ENCODE results near the gene LNX1. TPM values are rescaled to one million over a fixed set of nuclear protein-coding genes. Genes with fewer than 3 reads are reported as not detected.

LNX1 gene
- total and polyA plus RNA-seq, 10 of the 15 experiments (the other 5 are each of a cell fraction or from before 2014, with no cell fraction given): 0.72 to 1.4 (median 1.0) TPM

DNA sequence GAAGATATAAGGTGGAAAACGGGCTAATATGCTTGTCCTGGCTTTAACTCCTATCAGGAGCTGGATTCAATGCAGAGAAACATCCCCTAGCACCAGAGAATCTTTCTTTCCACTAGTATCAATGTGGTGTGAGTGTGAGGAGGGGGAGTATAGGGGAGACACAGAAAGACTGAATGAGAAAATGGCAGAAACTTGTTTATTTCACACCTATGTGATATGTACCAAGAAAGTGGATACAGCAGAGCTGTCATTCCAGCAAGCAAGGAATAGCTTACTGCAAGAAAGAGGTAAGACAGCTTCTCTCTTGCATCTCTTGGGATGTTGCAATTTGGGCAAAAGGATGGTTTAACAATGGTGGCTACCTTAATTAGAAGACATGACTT, 105.6 kb downstream of the LNX1 start (continued):
- TF ChIP-seq, protein P1, sequence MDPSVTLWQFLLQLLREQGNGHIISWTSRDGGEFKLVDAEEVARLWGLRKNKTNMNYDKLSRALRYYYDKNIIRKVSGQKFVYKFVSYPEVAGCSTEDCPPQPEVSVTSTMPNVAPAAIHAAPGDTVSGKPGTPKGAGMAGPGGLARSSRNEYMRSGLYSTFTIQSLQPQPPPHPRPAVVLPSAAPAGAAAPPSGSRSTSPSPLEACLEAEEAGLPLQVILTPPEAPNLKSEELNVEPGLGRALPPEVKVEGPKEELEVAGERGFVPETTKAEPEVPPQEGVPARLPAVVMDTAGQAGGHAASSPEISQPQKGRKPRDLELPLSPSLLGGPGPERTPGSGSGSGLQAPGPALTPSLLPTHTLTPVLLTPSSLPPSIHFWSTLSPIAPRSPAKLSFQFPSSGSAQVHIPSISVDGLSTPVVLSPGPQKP (IDR thresholded peaks at IDR 0.05; ENCODE audit: low read depth, low read length): no peak
- TF ChIP-seq TCF7 (IDR thresholded peaks at IDR 0.05; ENCODE audit: borderline replicate concordance) (no peak), CEBPB (IDR thresholded peaks at IDR 0.05; ENCODE audit: borderline replicate concordance in 1 of 2, low read depth in 2 of 2, low read length in 2 of 2) (no peak), TCF3 (IDR thresholded peaks at IDR 0.05; ENCODE audit: borderline replicate concordance, insufficient read depth, low read depth, low read length) (no peak), TARDBP (IDR thresholded peaks at IDR 0.05; ENCODE audit: borderline replicate concordance) (no peak)
- TF ChIP-seq, protein P2, sequence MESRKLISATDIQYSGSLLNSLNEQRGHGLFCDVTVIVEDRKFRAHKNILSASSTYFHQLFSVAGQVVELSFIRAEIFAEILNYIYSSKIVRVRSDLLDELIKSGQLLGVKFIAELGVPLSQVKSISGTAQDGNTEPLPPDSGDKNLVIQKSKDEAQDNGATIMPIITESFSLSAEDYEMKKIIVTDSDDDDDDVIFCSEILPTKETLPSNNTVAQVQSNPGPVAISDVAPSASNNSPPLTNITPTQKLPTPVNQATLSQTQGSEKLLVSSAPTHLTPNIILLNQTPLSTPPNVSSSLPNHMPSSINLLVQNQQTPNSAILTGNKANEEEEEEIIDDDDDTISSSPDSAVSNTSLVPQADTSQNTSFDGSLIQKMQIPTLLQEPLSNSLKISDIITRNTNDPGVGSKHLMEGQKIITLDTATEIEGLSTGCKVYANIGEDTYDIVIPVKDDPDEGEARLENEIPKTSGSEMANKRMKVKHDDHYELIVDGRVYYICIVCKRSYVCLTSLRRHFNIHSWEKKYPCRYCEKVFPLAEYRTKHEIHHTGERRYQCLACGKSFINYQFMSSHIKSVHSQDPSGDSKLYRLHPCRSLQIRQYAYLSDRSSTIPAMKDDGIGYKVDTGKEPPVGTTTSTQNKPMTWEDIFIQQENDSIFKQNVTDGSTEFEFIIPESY (IDR thresholded peaks at IDR 0.05): no peak

DNA sequence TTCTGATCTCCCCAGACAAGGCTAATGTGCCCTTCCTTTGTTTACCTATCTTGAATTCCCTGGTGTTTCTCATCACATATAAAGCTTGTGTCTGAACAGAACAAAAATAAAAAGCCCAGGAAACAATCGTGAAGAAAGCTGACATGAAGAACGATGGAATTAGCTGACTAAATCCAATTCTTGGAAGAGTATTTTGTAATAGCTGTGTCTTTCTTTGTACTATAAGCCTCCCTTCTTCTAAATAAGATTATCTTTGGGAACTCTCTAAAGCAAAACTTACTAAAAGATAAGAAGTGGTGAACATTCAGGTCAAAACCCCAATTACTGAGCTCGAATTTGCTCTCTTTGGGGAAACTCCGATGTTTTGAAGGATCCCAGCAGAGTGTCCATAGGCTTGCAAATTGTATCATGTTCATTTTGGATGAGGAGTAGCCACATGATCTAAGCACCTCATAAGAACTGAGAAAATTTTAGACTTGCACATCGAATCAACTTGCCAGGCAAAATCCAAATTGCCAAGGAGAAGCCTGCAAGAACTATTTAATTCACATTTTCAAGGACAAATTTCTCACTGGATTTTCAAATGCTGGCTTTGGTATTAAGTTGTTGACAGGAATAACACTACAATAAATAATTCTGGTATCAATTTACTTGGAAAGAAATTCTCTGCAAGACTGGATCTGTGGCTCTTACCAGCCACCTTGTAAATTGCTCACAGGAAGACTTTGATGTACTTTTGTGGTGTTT, 106.2 kb downstream of the LNX1 start:
- intact Hi-C loops (cut with micrococcal nuclease; ENCODE audit: unreplicated experiment) (no loop called here), in situ Hi-C loops (cut with MboI) (loop anchor here (10.0 kb wide), 1 partner anchor 730 kb away; no protein-coding TSS in a partner anchor)
- SMC1A ChIA-PET (ENCODE audit: uncharacterized antibody, unreplicated experiment): no interaction called here
- CTCF ChIA-PET: interaction anchor here (0.6 to 1.2 kb wide), 4 partner anchors 37 to 169 kb away, joined by 3 read pairs; no protein-coding TSS in a partner anchor
- no peak overlapping the region for H3K27ac ChIP-seq (ENCODE audit: control insufficient read depth, insufficient read depth)
- H3K4me1 ChIP-seq (ENCODE audit: control insufficient read depth, insufficient read depth, low read length): no peaks in the 10 kb centered on the region
- H3K27me3 ChIP-seq (replicated peaks in 1 of 2; ENCODE audit: control insufficient read depth in 2 of 2, insufficient read depth in 2 of 2, low read length in 1 of 2): peaks cover 0 to 3% of the 10 kb centered on the region in 2 experiments; a peak in 2 of 4 replicates
- H3K4me3 ChIP-seq: no peak overlapping the region
- no peaks in the 10 kb centered on the region for H3K36me3 ChIP-seq (ENCODE audit: control insufficient read depth in 2 of 2, insufficient read depth in 2 of 2, low read length in 1 of 2)
- 38% methylated on average over 5 of the region's 5 CpGs for WGBS (ENCODE audit: insufficient coverage, insufficient replicate concordance, low lambda C conversion rate, missing lambda C conversion rate)
- H3K9ac ChIP-seq (ENCODE audit: control insufficient read depth, insufficient read depth, low read length): no peak overlapping the region
- ATAC-seq (no peak), DNase-seq (ENCODE audit: low read depth, low spot score) (no peak), FAIRE-seq (no peak)
- no TSS peak for BruUV-seq (replicated peaks)
- H3K79me2 ChIP-seq (ENCODE audit: control insufficient read depth, insufficient read depth, low read length): no peaks in the 10 kb centered on the region
- no peak overlapping the region for H2AFZ ChIP-seq (ENCODE audit: control insufficient read depth, low read depth, low read length)
- no peaks in the 10 kb centered on the region for H4K20me1 ChIP-seq (ENCODE audit: control insufficient read depth, insufficient read depth)
- H3K4me2 ChIP-seq (ENCODE audit: control insufficient read depth, insufficient read depth): no peak overlapping the region
- POLR2A ChIA-PET: no interaction called here
- RAD21 ChIA-PET (ENCODE audit: unreplicated experiment): no interaction called here
- no peaks in the 10 kb centered on the region; the same call in 2 of the 3 replicates for H3K9me3 ChIP-seq (replicated peaks; ENCODE audit: control insufficient read depth, insufficient read depth, low read length)
- no peak for TF ChIP-seq FOXM1 (IDR thresholded peaks at IDR 0.05; ENCODE audit: low read depth, low read length)
- no peak for TF ChIP-seq RAD21 (IDR thresholded peaks at IDR 0.05; ENCODE audit: insufficient read depth, low read depth, low read length)
- TF ChIP-seq ESRRA (IDR thresholded peaks at IDR 0.05; ENCODE audit: low read length): no peak
- TF ChIP-seq TAF1 (IDR thresholded peaks at IDR 0.05; ENCODE audit: borderline replicate concordance, low read depth, low read length): no peak
- TF ChIP-seq SMAD5 (IDR thresholded peaks at IDR 0.05; ENCODE audit: low read depth): no peak
- TF ChIP-seq HCFC1 (IDR thresholded peaks at IDR 0.05; ENCODE audit: low read length): no peak
- TF ChIP-seq, protein P1 (IDR thresholded peaks at IDR 0.05; ENCODE audit: low read depth, low read length): no peak
- no peak for TF ChIP-seq PAX5 (IDR thresholded peaks at IDR 0.05; ENCODE audit: borderline replicate concordance, low read depth, low read length)
- TF ChIP-seq GABPA (IDR thresholded peaks at IDR 0.05; ENCODE audit: low read depth): no peak
- TF ChIP-seq TCF3 (IDR thresholded peaks at IDR 0.05; ENCODE audit: borderline replicate concordance, insufficient read depth, low read depth, low read length): no peak
- TF ChIP-seq, protein P3, sequence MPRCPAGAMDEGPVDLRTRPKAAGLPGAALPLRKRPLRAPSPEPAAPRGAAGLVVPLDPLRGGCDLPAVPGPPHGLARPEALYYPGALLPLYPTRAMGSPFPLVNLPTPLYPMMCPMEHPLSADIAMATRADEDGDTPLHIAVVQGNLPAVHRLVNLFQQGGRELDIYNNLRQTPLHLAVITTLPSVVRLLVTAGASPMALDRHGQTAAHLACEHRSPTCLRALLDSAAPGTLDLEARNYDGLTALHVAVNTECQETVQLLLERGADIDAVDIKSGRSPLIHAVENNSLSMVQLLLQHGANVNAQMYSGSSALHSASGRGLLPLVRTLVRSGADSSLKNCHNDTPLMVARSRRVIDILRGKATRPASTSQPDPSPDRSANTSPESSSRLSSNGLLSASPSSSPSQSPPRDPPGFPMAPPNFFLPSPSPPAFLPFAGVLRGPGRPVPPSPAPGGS (IDR thresholded peaks at IDR 0.05; ENCODE audit: borderline replicate concordance, insufficient read depth, low read depth, low read length, poor library complexity, severe bottlenecking): no peak

Data from GM12878 (cell line).